ENCODE measurements around the gene C1QL1. TPM values are rescaled to one million over a fixed set of nuclear protein-coding genes. Genes with fewer than 3 reads are reported as not detected.
A peak's percentile ranks its signal among the peaks of the same experiment; 100 is the strongest.

Gene C1QL1
- total RNA-seq, 1 experiment from 2014 or later = 1.3 TPM

DNA sequence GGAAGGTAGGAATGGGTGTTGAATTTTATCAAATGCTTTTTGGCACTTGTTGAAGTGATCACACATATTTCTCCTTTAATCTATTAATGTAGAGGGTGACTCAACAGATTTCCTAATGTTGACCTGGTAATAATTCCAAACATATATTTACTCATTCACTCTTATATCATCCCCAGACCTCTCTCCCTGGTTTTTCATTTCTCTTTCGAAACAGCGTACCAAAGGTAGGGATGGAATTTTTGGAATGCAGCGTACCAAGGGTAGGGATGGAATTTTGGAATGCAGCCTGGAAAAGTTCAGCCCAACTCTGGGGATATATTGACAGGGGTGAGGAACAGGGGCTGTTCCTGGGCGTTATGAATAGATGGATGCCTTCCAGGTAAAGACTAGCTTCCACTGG is 27.8 kb downstream of the C1QL1 start:
- Histone ChIP-seq H3K9me3 (ENCODE audit: insufficient read depth, low read depth) (no peaks in the 10 kb centered on the region), H3K79me2 (ENCODE audit: low read depth) (peaks cover 85% of the 10 kb centered on the region), H3K36me3 (ENCODE audit: low read depth) (peaks cover 12% of the 10 kb centered on the region), H3K4me3 (no peak overlapping the region), H3K4me1 (replicated peaks; ENCODE audit: insufficient read depth) (peaks cover 38% of the 10 kb centered on the region), H3K27ac (peak overlapping the region; percentile 62), H3F3A (ENCODE audit: insufficient read depth, low read depth) (peaks cover 31% of the 10 kb centered on the region), H3K27me3 (ENCODE audit: insufficient read depth, low read depth) (no peaks in the 10 kb centered on the region), H3K4me2 (peak overlapping the region; percentile 59), H2AFZ (no peak overlapping the region), H3K9me2 (ENCODE audit: insufficient read depth) (no peaks in the 10 kb centered on the region), H4K20me1 (ENCODE audit: insufficient read depth) (no peaks in the 10 kb centered on the region; the same call in 1 of the 2 replicates)
- CTCF ChIA-PET = interaction anchor here (0.5 kb wide), 1 partner anchor 10 kb away, joined by 4 read pairs; no protein-coding TSS in a partner anchor
- peak; percentile 48 to 69 for DNase-seq
- intact Hi-C loops (cut with micrococcal nuclease; ENCODE audit: unreplicated experiment) = loop anchor here (5.0 kb wide), 1 partner anchor 77 kb away; no protein-coding TSS in a partner anchor
- POLR2A ChIA-PET (ENCODE audit: unreplicated experiment) = no interaction called here
- BruUV-seq (replicated peaks) = no TSS peak
- no peak for TF ChIP-seq EZH2 (IDR thresholded peaks at IDR 0.05; ENCODE audit: low read depth)
- TF ChIP-seq, protein P1, sequence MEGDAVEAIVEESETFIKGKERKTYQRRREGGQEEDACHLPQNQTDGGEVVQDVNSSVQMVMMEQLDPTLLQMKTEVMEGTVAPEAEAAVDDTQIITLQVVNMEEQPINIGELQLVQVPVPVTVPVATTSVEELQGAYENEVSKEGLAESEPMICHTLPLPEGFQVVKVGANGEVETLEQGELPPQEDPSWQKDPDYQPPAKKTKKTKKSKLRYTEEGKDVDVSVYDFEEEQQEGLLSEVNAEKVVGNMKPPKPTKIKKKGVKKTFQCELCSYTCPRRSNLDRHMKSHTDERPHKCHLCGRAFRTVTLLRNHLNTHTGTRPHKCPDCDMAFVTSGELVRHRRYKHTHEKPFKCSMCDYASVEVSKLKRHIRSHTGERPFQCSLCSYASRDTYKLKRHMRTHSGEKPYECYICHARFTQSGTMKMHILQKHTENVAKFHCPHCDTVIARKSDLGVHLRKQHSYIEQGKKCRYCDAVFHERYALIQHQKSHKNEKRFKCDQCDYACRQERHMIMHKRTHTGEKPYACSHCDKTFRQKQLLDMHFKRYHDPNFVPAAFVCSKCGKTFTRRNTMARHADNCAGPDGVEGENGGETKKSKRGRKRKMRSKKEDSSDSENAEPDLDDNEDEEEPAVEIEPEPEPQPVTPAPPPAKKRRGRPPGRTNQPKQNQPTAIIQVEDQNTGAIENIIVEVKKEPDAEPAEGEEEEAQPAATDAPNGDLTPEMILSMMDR (conservative IDR thresholded peaks at IDR 0.05) = no peak

DNA sequence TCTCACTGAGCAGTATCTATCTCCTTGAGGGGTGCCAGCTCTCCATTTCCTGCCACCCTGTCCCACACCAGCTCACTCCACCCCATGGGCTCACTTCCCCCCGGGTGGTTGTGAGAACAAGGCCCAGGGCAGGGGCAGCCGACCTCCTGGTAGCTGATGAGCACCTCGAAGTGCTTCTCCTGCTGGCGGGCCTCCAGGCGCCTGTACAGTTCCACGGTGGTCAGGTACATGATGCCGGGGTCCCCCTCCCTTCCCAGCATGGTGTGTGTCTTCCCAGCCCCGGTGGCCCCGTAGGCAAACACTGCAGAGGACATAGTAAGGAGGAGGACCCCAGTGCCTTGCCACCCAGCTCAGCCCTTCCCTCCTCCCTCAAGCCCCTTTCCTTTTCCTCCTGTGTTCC is 33.0 kb downstream of the C1QL1 start:
- CTCF ChIA-PET = interaction anchor here (0.6 kb wide), 1 partner anchor 84 kb away, joined by 9 read pairs; no protein-coding TSS in a partner anchor
- no peaks in the 10 kb centered on the region for H3K9me2 ChIP-seq (ENCODE audit: insufficient read depth)
- H3K79me2 ChIP-seq (ENCODE audit: low read depth) = peaks cover 33% of the 10 kb centered on the region
- no peaks in the 10 kb centered on the region for H3K9me3 ChIP-seq (ENCODE audit: insufficient read depth, low read depth)
- H3K27ac ChIP-seq = no peak overlapping the region
- H2AFZ ChIP-seq = no peak overlapping the region
- no peak for DNase-seq
- no peak overlapping the region for H3K4me3 ChIP-seq
- H3K27me3 ChIP-seq (ENCODE audit: insufficient read depth, low read depth) = no peaks in the 10 kb centered on the region
- POLR2A ChIA-PET (ENCODE audit: unreplicated experiment) = no interaction called here
- no peak overlapping the region for H3K4me2 ChIP-seq
- peaks cover 8% of the 10 kb centered on the region for H3K36me3 ChIP-seq (ENCODE audit: low read depth)
- TF ChIP-seq, protein P1 (conservative IDR thresholded peaks at IDR 0.05) = no peak
- no peak for TF ChIP-seq EZH2 (IDR thresholded peaks at IDR 0.05; ENCODE audit: low read depth)
- no TSS peak for BruUV-seq (replicated peaks)
- H4K20me1 ChIP-seq (ENCODE audit: insufficient read depth) = no peaks in the 10 kb centered on the region; the same call in 1 of the 2 replicates
- intact Hi-C loops (cut with micrococcal nuclease; ENCODE audit: unreplicated experiment) = no loop called here
- H3K4me1 ChIP-seq (replicated peaks; ENCODE audit: insufficient read depth) = peaks cover 6% of the 10 kb centered on the region
- peaks cover 12% of the 10 kb centered on the region; the same call in 1 of the 2 replicates for H3F3A ChIP-seq (ENCODE audit: insufficient read depth, low read depth)

DNA sequence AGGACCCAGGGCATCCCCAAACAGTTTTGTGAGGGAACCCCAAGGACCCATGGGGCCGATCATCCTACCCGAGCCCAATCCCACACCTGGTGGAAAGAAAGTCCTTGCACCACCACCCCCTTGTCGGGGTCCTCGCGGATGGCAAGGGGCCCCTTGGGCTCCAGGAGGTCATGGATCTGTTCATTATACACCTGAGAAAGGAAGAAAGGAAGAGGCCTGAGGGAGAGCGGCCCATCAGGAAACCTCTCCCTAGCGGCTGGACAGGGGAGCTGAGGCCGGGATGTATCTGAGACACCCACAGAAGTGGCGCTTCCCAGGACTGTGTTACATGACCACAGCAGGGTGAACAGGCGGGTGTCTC is 33.4 kb downstream of the C1QL1 start:
- CTCF ChIA-PET = no interaction called here
- Histone ChIP-seq H3F3A (ENCODE audit: insufficient read depth, low read depth) (peaks cover 8% of the 10 kb centered on the region; the same call in 1 of the 2 replicates), H4K20me1 (ENCODE audit: insufficient read depth) (no peaks in the 10 kb centered on the region; the same call in 1 of the 2 replicates), H3K36me3 (ENCODE audit: low read depth) (peaks cover 8% of the 10 kb centered on the region), H3K4me2 (no peak overlapping the region), H3K9me3 (ENCODE audit: insufficient read depth, low read depth) (no peaks in the 10 kb centered on the region), H3K79me2 (ENCODE audit: low read depth) (peaks cover 29% of the 10 kb centered on the region), H3K4me1 (replicated peaks; ENCODE audit: insufficient read depth) (peaks cover 2% of the 10 kb centered on the region), H2AFZ (no peak overlapping the region), H3K27me3 (ENCODE audit: insufficient read depth, low read depth) (no peaks in the 10 kb centered on the region), H3K4me3 (no peak overlapping the region), H3K27ac (no peak overlapping the region), H3K9me2 (ENCODE audit: insufficient read depth) (no peaks in the 10 kb centered on the region)
- intact Hi-C loops (cut with micrococcal nuclease; ENCODE audit: unreplicated experiment) = no loop called here
- no peak for DNase-seq
- TF ChIP-seq, protein P1 (conservative IDR thresholded peaks at IDR 0.05) = no peak
- no peak for TF ChIP-seq EZH2 (IDR thresholded peaks at IDR 0.05; ENCODE audit: low read depth)
- POLR2A ChIA-PET (ENCODE audit: unreplicated experiment) = no interaction called here
- no TSS peak for BruUV-seq (replicated peaks)

All from PC-9 (cell line).